Left lung (tissue), 10 donors: ENCODE measurements around the gene PRKN. TPM values are rescaled to one million over a fixed set of nuclear protein-coding genes. Genes with fewer than 3 reads are reported as not detected.

Experiments
- ATAC-seq: fragments of 200-7000 bp; cut with Tn5 transposase; one replicate; pipeline ENCODE4 v1.9.1; 2020; ENCODE audit warnings: moderate library complexity
- DNase-seq, 4 donors: peaks; one replicate each; pipeline ENCODE4 v3.0.0-alpha.2; 2013 to 2020
- H3K27ac ChIP-seq, 2 donors: fragments of 200-600 bp; sonication (generic) in 1 of 2; one replicate each; pipeline versions ENCODE4 v1.5.0 to v1.8.0; 2020 to 2021
- H3K27me3 ChIP-seq, 2 donors: fragments of 200-600 bp; sonication (generic) in 1 of 2; one replicate each; pipeline versions ENCODE4 v1.5.0 to v1.8.0; 2020 to 2021
- H3K36me3 ChIP-seq, 2 donors: fragments of 200-600 bp; sonication (generic) in 1 of 2; one replicate each; pipeline versions ENCODE4 v1.5.0 to v1.8.0; 2020 to 2021
- H3K4me1 ChIP-seq, 2 donors: fragments of 200-600 bp; one replicate each; pipeline ENCODE4 v1.8.0; 2021
- H3K4me3 ChIP-seq, 2 donors: fragments of 200-600 bp; sonication (generic) in 1 of 2; one replicate each; pipeline versions ENCODE4 v1.5.0 to v1.8.0; 2020 to 2021; ENCODE audit warnings: mild to moderate bottlenecking in 1 of 2
- H3K9me3 ChIP-seq, 2 donors: fragments of 200-600 bp; sonication (generic) in 1 of 2; one replicate each; pipeline versions ENCODE4 v1.5.0 to v1.8.0; 2020 to 2021
- intact Hi-C, 2 donors: fragments of 100-400 bp; cut with DNase I; formaldehyde crosslinking; loops; one replicate each; pipeline versions ENCODE4 v1.11.2 to v1.14.2; 2022
- polyA plus RNA-seq, 6 donors: library from polyadenylated mRNA; unstranded; fragments of 120-200 nt; gene quantifications; one replicate each; pipeline ENCODE4 v1.2.1, GENCODE V29; 2013; ENCODE audit not compliant: insufficient read length in 6 of 6
- total RNA-seq, 2 donors: library from RNA; stranded (reverse); fragmentation: NEBNext Ultra II Directional; extraction: Animal tissue kit (Norgen Biotek cat#: 25700); gene quantifications; one replicate each; pipeline ENCODE4 v1.2.1, GENCODE V29; 2021
- TF ChIP-seq, protein P1 (sequence below), 2 donors: fragments of 200-600 bp; sonication (generic) in 1 of 2; IDR thresholded peaks; one replicate each; pipeline versions ENCODE4 v1.5.0 to v1.8.0; 2021; ENCODE audit warnings: antibody characterized with exemption in 2 of 2
- donor health status: DM: no; HTN: yes; CAD: no.
- donor health status: DM: no; HTN: no; CAD: no.

The PRKN gene
- total and polyA plus RNA-seq, 8 donors, result 1.9 to 4.3 (median 2.5) TPM

DNA sequence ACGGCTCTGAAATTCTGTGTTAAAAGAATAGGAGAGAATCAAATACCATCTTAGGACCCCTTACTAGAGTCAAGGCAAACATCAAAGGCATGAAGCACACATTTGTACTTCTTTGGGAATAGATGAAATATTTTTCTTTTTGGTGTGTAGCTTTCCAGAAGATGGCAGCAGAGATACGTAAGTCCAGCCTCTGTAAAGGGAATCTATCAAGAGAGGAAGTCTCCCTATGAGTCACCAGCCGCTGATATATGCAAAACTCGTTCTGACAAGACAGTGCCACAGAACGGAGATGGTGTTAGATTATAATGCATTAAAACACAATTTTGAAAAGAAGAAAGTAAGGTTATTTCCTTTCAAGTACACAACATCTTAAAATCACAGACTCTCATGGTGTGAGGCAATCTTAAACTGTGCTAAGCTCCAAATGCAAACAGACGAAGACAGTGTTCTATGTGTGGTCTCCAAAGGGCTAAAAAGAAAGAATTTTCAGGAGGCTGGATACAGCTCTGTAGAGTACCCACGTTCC lies 1333.7 kb downstream of the PRKN start:
- Histone ChIP-seq H3K9me3 (peaks cover 0 to 3% of the 10 kb centered on the region in 2 donors), H3K27ac (no peak overlapping the region), H3K4me3 (no peak overlapping the region), H3K27me3 (no peaks in the 10 kb centered on the region), H3K4me1 (peaks cover 0 to 5% of the 10 kb centered on the region in 2 donors), H3K36me3 (no peaks in the 10 kb centered on the region)
- TF ChIP-seq, protein P1, sequence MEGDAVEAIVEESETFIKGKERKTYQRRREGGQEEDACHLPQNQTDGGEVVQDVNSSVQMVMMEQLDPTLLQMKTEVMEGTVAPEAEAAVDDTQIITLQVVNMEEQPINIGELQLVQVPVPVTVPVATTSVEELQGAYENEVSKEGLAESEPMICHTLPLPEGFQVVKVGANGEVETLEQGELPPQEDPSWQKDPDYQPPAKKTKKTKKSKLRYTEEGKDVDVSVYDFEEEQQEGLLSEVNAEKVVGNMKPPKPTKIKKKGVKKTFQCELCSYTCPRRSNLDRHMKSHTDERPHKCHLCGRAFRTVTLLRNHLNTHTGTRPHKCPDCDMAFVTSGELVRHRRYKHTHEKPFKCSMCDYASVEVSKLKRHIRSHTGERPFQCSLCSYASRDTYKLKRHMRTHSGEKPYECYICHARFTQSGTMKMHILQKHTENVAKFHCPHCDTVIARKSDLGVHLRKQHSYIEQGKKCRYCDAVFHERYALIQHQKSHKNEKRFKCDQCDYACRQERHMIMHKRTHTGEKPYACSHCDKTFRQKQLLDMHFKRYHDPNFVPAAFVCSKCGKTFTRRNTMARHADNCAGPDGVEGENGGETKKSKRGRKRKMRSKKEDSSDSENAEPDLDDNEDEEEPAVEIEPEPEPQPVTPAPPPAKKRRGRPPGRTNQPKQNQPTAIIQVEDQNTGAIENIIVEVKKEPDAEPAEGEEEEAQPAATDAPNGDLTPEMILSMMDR (IDR thresholded peaks at IDR 0.05), result peak; percentile 35 to 39
- peak in 2 of 4 donors; percentile 65 to 79 for DNase-seq
- intact Hi-C loops, result no loop called here
- ATAC-seq, result peak; percentile 99

DNA sequence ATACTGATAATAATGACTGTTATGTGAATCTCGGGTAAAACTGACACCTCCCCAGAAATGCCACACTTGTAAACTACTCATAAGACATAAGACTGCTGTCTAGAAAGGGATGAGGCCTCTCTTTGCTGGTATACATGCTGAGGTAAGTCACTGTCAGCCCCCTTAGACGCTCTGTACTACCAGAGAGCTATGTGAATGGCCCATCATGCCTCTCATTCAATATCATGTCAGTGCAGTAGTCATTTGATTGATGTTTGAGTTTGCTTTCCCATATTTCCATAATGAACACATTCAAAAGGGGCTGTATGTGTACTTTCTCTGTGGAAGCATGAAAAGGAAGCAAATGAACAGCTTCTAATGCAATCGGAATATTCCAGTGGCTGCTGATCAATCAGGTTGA lies 1334.3 kb downstream of the PRKN start:
- TF ChIP-seq, protein P1 (IDR thresholded peaks at IDR 0.05), result no peak
- Histone ChIP-seq H3K27me3 (no peaks in the 10 kb centered on the region), H3K4me3 (no peak overlapping the region), H3K4me1 (peaks cover 0 to 5% of the 10 kb centered on the region in 2 donors), H3K36me3 (no peaks in the 10 kb centered on the region), H3K9me3 (peaks cover 0 to 7% of the 10 kb centered on the region in 2 donors), H3K27ac (no peak overlapping the region)
- intact Hi-C loops, result no loop called here
- DNase-seq, result no peak
- no peak for ATAC-seq

DNA sequence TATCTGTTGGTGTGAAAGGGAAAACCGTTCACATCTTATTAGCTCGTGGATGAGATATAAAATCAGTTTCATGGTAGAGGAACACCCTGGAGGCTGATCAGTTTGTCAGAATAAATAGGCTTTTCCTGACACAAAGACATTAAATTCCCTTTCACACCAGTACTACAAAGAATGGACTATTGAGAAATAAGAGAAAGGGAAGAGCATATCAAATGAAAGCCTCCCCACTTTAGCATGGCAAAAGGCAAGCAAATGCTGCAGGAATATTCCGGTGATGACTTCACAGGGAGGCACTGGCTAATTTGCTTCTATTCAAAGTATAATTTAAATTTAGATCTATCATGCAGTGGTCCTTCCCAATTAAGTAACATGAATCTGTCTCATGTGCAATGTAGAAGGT lies 1337.8 kb downstream of the PRKN start:
- H3K4me1 ChIP-seq, result peaks cover 0 to 5% of the 10 kb centered on the region in 2 donors
- no peak overlapping the region for H3K27ac ChIP-seq
- no peaks in the 10 kb centered on the region for H3K27me3 ChIP-seq
- peaks cover 0 to 10% of the 10 kb centered on the region in 2 donors for H3K9me3 ChIP-seq
- TF ChIP-seq, protein P1 (IDR thresholded peaks at IDR 0.05), result no peak
- DNase-seq (no peak), ATAC-seq (no peak)
- H3K4me3 ChIP-seq, result no peak overlapping the region
- no peaks in the 10 kb centered on the region for H3K36me3 ChIP-seq
- intact Hi-C loops, result no loop called here

DNA sequence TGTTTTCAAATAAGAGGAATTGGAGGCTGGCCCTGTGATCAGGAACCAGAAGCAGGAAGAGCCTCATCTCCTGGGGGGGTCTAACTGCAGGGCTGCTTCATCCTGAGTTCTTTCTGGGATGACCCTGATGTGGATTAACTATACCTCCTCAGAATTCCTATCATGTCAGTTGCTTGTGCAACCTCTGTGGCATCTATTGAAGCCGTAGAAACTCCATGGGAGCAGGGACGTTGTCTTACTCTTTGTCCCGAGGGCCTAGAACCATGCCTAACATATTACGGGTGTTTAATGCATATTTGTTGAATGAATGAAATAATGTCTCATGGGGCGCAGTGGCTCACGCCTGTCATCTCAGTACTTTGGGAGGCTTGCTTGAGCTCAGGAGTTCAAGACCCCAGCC lies 1343.6 kb downstream of the PRKN start:
- no peak for DNase-seq

DNA sequence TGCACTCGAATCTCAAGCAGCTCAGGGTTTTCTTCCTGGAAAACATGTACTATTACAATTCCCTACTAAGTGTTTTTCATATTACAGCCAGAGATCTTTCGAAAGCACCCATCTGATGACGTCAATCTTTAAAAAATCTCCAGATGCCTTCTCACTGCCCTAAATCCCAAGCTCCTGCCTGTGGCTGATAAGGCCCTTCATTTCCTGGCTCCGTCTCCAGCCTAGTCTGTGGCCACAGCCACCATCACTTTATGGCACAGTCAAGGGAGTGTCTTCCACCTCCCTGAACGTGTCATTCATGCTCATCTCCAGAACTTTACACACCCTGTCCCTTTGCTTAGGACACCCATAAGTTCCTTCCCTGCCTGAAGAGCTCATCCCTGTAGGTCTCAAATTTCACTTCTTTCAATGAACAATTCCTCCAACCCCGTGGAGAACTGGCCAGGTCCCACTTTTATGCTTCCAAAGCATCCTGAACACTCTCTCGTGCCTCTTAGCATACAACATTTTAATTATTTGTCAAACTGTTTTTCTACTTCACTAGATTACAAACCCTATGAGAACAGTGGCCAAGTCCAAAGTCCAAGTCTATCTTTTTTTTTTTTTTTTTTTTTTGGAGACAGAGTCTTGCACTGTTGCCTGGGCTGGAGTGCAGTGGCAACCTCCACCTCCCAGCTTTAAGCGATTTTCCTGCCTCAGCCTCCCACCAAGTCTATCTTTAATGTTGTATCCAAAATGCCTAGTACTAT lies 1347.6 kb downstream of the PRKN start:
- no peak for DNase-seq
- Histone ChIP-seq H3K9me3 (no peaks in the 10 kb centered on the region), H3K27ac (no peak overlapping the region), H3K27me3 (no peaks in the 10 kb centered on the region), H3K36me3 (no peaks in the 10 kb centered on the region), H3K4me3 (no peak overlapping the region), H3K4me1 (peaks cover 5 to 9% of the 10 kb centered on the region in 2 donors)
- TF ChIP-seq, protein P1 (IDR thresholded peaks at IDR 0.05), result no peak
- intact Hi-C loops, result loop anchor here in 1 of 2 donors (10.0 kb wide), 1 partner anchor 645 kb away; no protein-coding TSS in a partner anchor
- no peak for ATAC-seq

More for the DNA sequence above, 1343.6 kb downstream of the PRKN start:
- Histone ChIP-seq H3K27me3 (no peaks in the 10 kb centered on the region), H3K9me3 (peaks cover 0 to 9% of the 10 kb centered on the region in 2 donors), H3K36me3 (no peaks in the 10 kb centered on the region), H3K4me3 (no peak overlapping the region), H3K27ac (no peak overlapping the region), H3K4me1 (no peaks in the 10 kb centered on the region)
- TF ChIP-seq, protein P1 (IDR thresholded peaks at IDR 0.05), result no peak
- ATAC-seq, result no peak
- intact Hi-C loops, result no loop called here
